ENCODE measurements around the gene HES7. TPM values are rescaled to one million over a fixed set of nuclear protein-coding genes. Genes with fewer than 3 reads are reported as not detected.

HES7 gene
- total and polyA plus RNA-seq, 9 of the 15 experiments (the other 6 are each of a cell fraction or from before 2014, with no cell fraction given) = 0.03 to 1.7 (median 0.14) TPM; not detected in 1

DNA sequence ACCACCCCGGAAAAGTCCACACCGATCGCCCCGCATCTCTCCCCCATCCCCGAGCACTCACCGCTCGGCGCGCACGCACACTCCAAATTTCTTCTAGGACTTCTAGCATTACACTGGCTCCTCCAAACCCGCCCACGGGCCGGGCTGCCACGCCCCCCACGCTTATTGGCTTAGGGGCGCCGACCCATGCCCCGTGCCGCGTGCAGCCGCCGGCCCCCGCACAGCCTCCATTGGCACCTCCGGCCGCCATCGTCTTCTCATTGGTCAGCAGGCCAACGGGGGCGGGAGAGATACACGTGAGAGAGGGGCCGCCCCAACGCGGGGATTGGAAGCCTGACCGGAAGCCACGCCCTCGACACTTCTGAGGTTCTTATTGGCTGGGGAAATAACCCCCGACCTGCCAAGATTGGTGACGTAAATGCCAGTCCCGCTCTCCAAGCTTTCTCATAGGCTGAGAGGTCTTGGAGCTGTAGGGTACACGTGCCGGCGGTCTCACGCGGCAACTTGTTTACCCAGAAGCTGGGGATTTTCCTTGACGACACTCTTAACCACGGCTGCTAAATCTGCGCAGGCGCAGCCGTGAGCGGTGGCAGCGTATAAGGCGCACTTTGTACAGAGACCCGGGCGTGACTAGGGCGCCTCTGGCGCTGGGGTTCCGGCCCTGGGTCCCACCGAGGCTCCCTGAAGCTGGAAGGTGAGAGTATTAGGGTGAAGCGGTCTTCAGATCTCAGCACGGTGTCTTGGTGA is 32.5 kb upstream of the HES7 start (continued):
- no peak for TF ChIP-seq MEF2D (tag; conservative IDR thresholded peaks at IDR 0.05; ENCODE audit: low read depth)
- TF ChIP-seq ILF3 (IDR thresholded peaks at IDR 0.05; ENCODE audit: borderline replicate concordance) = no peak
- no peak for TF ChIP-seq DMBX1 (CRISPR knock-in tag; IDR thresholded peaks at IDR 0.05; ENCODE audit: borderline replicate concordance)
- TF ChIP-seq ELK3 (CRISPR knock-in tag; IDR thresholded peaks at IDR 0.05) = no peak
- TF ChIP-seq HDAC8 (tag; IDR thresholded peaks at IDR 0.05) = no peak
- no peak for TF ChIP-seq KDM2B (CRISPR knock-in tag; IDR thresholded peaks at IDR 0.05)
- TF ChIP-seq MBD2 (IDR thresholded peaks at IDR 0.05; ENCODE audit: borderline replicate concordance, low read depth) = peak; percentile 96
- no peak for TF ChIP-seq ZNF324 (CRISPR knock-in tag; IDR thresholded peaks at IDR 0.05)
- TF ChIP-seq ZNF174 (CRISPR knock-in tag; IDR thresholded peaks at IDR 0.05) = no peak
- no peak for TF ChIP-seq C11orf30 (IDR thresholded peaks at IDR 0.05; ENCODE audit: low read depth)
- TF ChIP-seq ID3 (CRISPR knock-in tag; IDR thresholded peaks at IDR 0.05) = no peak
- TF ChIP-seq ID3 (tag; IDR thresholded peaks at IDR 0.05) = no peak
- no peak for TF ChIP-seq PHTF2 (CRISPR knock-in tag; IDR thresholded peaks at IDR 0.05)
- no peak for TF ChIP-seq ZNF830 (CRISPR knock-in tag; IDR thresholded peaks at IDR 0.05)
- TF ChIP-seq ZBTB40 (IDR thresholded peaks at IDR 0.05) = peak; percentile 84
- TF ChIP-seq ZBTB40 (CRISPR knock-in tag; IDR thresholded peaks at IDR 0.05) = no peak
- no peak for TF ChIP-seq HDGF (IDR thresholded peaks at IDR 0.05)
- no peak; the same call in 1 of the 2 replicates for TF ChIP-seq HLTF (IDR thresholded peaks at IDR 0.05)
- TF ChIP-seq TBP (optimal IDR thresholded peaks at IDR 0.05; ENCODE audit: low read depth, low read length) = peak; percentile 73
- TF ChIP-seq CBX1 (IDR thresholded peaks at IDR 0.05; ENCODE audit: low read depth) = no peak
- TF ChIP-seq KHSRP (IDR thresholded peaks at IDR 0.05) = no peak

Measured in K562 (cell line).